ENCODE results near the gene TBC1D22A.

Gene TBC1D22A

GRCh38 chr22:46997311-46997970 lies 235.0 kb downstream of the TBC1D22A start:
- no peak for DNase-seq

- DNase-seq: no peak
Measured at GRCh38 chr22:46998331-46998730, 235.9 kb downstream of the TBC1D22A start.

GRCh38 chr22:47000256-47000655 lies 237.8 kb downstream of the TBC1D22A start:
- no peak for DNase-seq

GRCh38 chr22:47000888-47001287 lies 238.4 kb downstream of the TBC1D22A start:
- no peak for DNase-seq

GRCh38 chr22:47001288-47001687 lies 238.8 kb downstream of the TBC1D22A start:
- no peak for DNase-seq

GRCh38 chr22:47002692-47003091 lies 240.2 kb downstream of the TBC1D22A start:
- no peak for DNase-seq

GRCh38 chr22:47005506-47006408 lies 243.3 kb downstream of the TBC1D22A start:
- DNase-seq: no peak

- no peak for DNase-seq
Measured at GRCh38 chr22:47006433-47006832, 244.0 kb downstream of the TBC1D22A start.

GRCh38 chr22:47006869-47007268 lies 244.4 kb downstream of the TBC1D22A start:
- no peak for DNase-seq

GRCh38 chr22:47007496-47007895 lies 245.0 kb downstream of the TBC1D22A start:
- no peak for DNase-seq

- DNase-seq: no peak
Measured at GRCh38 chr22:47008208-47008885, 245.9 kb downstream of the TBC1D22A start.

GRCh38 chr22:47009304-47010101 lies 247.1 kb downstream of the TBC1D22A start:
- no peak for DNase-seq

- DNase-seq: no peak
Measured at GRCh38 chr22:47010211-47010610, 247.8 kb downstream of the TBC1D22A start.

GRCh38 chr22:47011131-47011858 lies 248.8 kb downstream of the TBC1D22A start:
- DNase-seq: no peak

- DNase-seq: no peak
Measured at GRCh38 chr22:47011859-47012258, 249.4 kb downstream of the TBC1D22A start.

- no peak for DNase-seq
Measured at GRCh38 chr22:47012589-47013370, 250.3 kb downstream of the TBC1D22A start.

- DNase-seq: no peak
Measured at GRCh38 chr22:47013861-47014635, 251.6 kb downstream of the TBC1D22A start.

GRCh38 chr22:47014636-47015345 lies 252.3 kb downstream of the TBC1D22A start:
- DNase-seq: no peak

GRCh38 chr22:47015589-47016178 lies 253.2 kb downstream of the TBC1D22A start:
- DNase-seq: no peak

All from right kidney (tissue), 1 donor.